HG02981 (cell line): ENCODE results near the gene FXYD6.

Experiments used
- ATAC-seq: cut with Tn5 transposase; IDR thresholded peaks from one replicate; pipeline ENCODE4 v1.9.1; 2021; ENCODE audit warnings: mild to moderate bottlenecking, moderate library complexity; ENCODE audit not compliant: unreplicated experiment

FXYD6 gene

GRCh38 chr11:117910941-117911655 lies 34.6 kb upstream of the FXYD6 start:
- no peak for ATAC-seq

DNA sequence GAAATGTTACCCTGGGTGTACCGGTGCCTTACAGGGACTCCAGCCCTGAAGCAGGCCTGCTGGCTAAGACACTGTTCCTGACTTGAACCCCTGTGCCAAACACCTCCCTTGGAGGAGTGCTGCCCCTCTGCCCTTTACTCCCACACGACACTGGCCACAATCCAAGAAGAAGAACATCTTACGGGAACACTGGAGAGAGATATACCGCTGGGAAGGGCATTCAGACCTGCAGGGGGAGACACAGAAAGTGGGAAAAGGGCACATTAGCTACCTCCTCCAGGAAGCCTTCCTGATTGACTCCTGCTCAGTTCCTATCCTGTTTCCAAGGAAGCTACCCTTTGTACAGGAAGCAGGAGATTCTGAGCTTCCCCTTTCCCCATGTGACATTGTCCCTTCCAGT lies 34.1 kb upstream of the FXYD6 start:
- no peak for ATAC-seq

- ATAC-seq, result no peak
Measured at GRCh38 chr11:117909611-117910382, 33.3 kb upstream of the FXYD6 start.

GRCh38 chr11:117908959-117909610 lies 32.6 kb upstream of the FXYD6 start:
- ATAC-seq, result no peak

DNA sequence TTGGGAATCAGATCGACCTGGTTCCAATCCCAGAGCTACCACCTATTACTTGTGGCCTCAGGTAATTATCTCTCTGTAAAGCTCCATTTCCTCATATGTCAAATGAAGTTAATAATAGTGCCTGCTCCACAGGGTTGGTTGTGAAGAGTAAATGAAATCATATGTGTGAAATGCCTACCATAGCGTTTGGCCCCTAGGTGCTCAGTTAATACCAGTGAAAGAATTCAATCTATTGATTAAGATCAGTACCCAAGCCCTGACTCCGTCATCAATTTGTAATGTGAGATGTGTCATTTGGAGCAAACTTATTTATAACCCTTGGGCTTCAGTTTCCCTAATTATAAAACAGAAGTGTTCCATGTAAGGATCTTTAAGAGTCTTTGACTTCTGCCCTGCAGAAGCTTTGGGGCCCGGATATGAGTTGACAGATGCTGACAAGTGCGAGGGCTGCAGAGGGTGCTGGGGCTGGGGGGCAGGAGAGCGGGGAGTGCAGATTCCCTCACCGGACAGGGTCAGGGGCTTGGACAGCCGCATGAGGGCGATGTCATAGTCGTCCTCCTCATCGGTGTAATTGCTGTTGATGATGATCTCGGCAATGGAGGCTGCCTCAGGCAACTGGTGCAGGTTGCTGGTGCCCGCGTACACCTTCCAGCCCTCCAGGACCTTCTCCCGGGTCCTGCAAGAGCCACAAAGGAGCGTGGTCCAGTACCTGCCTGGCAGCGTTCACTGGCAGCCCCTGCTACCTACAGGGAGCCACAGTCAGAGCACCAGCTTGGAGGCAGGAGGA lies 31.8 kb upstream of the FXYD6 start:
- ATAC-seq, result no peak

DNA sequence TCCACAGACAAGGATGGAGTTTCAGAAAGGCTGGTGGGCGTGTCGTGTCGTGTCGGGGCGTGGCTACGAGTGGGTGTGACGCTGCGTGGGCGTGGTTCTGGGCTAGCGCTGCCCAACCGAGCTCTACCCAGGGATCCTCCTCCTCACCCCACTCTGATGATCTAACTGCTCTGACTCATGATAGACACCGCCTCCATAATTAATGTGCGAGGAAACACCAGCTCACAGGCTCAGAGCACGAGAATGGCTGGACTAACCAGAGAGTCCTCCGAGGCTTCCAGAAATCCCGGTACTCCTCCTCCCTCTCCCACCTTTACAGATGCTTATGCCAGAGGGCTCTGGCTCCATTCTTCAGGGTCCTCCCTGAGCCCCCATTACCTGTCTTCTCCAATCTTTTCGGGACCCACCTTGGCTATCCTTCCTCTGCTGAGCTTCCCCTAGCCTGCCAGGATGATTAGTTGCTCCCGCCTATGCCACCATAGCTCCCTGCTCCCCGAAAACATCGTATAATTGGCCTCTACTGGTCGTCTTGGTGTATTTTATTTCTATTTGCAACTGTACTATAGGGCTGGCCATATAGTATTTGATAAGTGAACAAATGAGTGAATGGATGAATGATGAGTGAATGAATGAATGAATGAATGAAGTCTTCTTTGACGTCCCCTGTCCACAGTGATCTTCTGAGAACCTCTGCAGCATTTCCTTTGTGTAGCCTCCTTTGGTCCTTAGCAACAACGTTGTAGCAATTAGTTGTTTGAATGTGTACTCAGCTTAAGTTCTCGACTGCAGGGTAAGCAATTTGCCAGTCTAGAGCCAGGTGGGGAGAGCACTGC lies 31.0 kb upstream of the FXYD6 start:
- no peak for ATAC-seq

DNA sequence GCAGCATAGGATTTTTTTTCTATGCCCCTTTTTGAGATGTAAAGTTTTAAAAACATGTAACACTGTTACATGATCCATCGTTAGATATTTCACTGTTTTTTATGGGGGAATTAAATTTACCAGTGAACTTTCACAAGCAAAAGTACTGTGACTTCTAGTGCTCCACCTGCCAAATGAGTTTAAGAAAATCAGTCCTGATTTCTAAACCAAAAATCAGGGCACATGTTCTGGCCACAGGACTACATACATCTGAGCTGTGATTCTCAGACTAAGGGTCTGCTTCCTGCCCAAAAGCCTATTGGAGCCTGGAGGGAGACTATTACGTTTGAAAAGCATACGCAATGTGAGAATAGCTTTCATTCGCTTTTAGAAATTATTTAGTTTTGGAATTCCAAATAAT lies 30.3 kb upstream of the FXYD6 start:
- no peak for ATAC-seq

DNA sequence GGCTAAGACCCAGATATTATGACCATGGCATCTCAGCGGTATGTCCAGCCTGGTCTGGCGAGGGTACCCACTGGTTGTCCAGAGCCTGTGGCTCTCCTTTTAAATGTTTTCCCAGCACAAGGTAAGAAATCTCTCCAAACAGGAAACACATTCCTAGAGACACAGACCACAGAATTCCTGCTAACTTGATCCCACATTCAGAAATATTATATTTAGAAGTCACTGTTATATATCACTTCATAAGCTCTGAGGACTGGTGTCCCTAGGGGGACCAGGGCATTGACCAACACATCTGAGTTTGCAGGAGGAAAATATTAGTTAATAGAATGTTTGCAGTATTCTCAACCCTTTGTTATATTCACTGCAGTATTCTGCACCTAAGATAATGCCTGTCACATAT lies 29.7 kb upstream of the FXYD6 start:
- no peak for ATAC-seq

DNA sequence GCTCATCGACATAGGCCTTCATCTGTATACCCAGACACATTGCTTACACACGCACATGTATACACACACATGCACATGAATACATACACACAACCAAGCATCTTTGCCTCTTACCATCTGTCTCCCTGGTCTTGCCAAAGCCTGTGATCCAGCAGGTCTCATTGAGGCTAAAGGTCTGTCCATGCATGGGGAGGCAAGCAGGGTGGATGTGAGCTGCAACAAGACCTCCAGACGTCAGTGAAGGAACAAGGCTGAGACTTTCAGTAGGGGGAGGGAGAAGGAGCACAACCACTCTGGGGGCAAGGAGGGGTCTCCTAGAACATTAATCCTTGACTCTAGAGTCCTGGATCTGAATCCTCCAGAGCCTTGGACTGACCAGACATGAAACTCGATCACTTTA lies 29.1 kb upstream of the FXYD6 start:
- no peak for ATAC-seq

DNA sequence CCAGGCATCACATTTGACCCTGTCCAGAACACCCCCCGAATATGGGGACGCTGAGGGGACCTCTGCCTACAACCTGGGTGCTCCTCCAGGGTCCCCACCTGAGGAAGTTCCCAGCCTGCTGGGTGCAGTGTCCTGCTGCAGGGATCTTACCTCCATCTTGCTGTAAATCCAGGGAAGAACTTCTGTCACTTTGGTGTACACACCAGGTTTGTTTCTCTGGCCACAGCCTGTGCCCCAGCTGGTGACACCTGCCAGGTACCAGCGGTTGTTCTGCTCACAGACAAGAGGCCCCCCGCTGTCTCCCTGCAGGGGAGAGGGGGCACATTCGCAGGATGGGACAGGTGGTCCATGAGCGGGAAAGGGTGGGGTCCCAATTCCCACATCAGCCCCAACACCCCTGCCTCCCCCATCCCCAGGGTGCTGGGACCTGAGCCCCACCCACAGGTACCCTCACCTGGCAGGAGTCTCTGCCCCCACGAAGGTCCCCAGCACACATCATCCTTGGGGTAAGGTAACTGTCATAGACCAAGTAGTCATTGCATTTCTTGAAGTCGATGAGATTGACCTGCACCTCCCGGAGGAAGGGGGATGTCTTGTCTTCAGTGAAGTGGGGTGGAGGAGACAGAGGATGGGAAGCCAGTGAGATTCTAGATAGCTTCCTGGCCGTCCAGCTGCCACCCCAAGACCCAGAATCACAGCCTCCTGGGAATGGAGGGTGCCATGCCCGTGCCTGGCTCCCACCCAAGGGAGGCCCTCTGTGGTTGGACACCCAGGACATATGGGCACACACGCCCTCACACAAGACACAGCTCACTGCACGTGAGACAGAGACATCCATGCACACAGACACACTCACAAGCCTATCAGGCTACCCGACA lies 27.3 kb upstream of the FXYD6 start:
- no peak for ATAC-seq

DNA sequence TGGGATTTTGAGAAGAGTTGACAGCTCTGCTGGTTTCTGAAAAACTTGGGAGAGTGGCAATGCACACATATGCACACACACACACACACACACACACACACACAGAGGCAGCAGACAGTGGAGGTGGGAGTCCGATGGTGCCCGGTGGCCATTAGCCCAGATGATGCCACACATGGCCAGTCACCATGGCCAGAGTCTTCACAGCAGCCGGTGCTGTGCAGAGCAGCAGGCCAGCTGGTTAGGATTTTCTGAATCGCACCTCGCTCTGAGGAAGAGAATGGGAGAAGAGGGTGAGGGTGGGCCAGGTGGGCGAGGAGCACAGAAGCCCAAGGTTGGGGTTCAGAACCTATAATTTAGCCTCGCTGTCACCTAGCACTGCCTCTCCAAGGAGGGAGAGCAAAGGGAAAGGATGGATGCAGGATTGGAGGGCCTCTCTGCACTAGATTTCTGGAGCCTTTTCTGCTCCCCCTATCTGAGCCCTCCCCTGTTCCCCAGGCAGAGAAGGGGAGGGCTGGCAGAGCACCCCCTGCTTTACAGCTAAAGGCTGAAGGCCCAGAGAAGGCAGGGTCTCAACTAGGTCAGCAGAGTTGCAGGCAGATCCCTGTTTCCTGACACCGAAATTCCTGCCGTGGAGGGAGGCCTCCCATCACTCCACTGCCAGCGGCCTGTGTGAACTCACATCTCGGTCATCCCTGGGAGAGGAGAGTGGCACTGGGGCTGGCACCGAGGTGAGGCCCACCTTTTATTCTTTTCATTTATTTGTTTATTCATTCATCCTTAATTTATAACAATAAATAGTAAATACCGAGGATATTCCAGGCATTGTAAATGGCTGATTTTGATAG lies 25.8 kb upstream of the FXYD6 start:
- ATAC-seq, result no peak

DNA sequence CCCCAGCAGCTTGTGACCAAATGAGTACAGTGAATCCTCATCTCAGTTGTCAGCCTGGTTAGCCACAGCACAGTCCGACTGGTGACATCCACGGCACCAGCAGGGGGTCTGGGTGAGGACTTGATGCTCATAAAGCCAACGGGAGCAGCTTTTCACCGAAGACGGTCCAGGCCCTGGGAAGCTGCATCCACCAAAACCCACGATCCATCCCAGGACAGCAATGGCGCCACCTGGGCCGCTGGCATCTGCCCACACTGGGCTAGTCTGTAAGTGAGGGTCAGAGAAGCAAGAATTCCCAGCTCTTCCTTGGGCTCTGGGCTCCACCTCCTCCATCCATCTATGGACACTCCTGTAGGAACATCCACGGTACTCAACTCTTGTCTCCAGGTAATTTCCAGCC lies 25.1 kb upstream of the FXYD6 start:
- no peak for ATAC-seq

GRCh38 chr11:117900720-117901440 lies 24.4 kb upstream of the FXYD6 start:
- ATAC-seq, result no peak

DNA sequence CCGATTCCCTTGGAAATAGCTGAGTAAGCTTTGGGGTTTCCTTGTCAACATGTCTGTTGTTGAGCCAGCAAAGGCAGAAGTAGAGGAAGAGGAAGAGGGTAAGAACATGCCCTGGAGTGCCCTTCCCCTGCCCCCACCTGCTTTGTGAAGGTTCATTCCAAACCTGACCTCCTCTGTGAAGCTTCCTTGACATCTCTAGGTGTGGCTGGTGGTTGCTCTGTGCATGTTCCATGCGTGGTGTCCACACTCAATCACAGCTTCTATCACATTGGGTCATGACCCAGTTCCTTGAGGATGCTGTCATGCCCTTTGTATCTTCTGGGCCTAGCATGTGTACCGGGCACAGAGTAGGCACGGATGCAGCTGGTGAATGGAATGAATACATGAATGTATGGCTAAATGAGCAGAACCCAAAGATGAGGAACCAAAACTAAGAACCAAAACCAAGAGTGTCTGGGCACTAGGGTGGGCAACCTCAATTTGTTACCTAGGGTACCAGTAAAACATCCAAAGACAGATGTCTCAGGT lies 23.7 kb upstream of the FXYD6 start:
- no peak for ATAC-seq

DNA sequence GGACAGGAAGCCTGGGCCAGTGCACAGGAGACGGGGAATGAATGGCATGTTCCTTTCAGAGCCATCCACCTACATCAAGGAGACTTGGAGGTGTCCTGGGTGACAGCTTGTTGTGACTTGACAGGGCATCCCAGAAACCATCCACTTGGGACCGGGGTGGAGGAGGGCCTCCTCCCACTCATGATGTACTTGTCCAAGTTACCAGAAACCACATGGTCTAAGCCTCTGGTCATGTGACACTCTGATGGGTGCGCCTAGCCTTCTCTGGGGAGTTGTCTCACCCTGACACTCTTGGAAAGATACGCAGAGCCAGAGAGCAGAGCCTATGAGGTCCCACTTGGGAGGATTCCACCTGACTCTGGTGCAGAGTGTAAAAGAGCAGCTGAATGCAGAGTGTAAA lies 21.6 kb upstream of the FXYD6 start:
- no peak for ATAC-seq

DNA sequence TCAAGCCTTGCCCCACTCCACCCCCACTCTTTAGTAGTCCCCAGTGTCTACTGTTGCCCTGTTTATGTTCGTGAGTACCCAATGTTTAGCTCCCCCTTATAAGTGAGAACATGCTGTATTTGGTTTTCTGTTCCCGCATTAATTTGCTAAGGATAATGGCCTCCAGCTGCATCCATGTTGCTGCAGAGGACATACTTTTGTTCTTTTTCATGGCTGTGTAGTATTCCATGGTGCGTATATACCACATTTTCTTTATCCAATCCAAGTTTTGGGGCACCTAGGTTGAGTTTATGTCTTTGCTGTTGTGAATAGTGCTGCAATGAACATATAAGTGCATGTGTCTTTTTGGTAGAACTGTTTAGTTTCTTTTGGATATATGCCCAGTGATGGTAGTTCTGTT lies 16.2 kb upstream of the FXYD6 start:
- no peak for ATAC-seq

DNA sequence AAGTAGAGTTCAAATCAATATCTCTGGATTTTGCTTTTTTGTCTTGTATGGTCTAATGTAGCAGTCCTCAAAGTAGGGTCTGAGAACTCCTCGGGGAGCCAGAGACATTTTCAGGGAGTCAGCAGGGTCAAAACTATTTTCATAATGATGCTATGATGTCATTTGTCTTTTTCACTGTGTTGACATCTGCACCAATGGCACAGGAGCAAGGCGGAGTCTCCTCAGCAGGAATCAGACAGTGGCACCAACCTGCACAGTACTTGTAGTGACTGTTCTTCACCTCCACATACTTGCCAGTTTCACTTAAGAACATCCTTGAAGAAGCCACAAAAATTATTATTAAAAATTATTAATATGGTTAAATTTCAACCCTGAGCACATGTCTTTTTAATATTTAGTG lies 14.9 kb upstream of the FXYD6 start:
- no peak for ATAC-seq

DNA sequence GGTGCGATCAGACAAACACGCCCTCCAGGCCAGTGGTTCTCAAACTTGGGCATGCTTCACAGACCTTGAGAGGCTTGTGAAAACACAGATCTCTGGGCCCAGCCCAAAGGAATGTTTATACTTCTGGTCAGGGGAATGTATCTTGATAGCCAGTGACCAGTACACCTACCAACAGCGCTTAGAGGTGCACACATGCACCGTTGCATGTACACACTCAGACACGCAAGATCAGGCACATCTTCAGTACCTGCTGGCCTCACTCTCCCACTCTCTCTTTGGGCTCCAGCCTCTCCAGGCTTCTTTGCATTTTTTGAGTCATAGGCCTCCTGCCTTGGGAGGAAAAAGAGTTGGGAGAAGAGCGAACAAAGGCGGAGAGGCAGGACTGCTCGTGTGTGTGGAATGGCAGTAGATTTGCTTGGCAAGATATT lies 11.7 kb upstream of the FXYD6 start:
- ATAC-seq, result no peak
